ENCODE measurements around the gene TCEANC2.
"Not testable (repeated sequence)": the region's sequence is repeated elsewhere in the genome, so short reads cannot be mapped to it uniquely, and the experiment has no call there.

TCEANC2 gene

DNA sequence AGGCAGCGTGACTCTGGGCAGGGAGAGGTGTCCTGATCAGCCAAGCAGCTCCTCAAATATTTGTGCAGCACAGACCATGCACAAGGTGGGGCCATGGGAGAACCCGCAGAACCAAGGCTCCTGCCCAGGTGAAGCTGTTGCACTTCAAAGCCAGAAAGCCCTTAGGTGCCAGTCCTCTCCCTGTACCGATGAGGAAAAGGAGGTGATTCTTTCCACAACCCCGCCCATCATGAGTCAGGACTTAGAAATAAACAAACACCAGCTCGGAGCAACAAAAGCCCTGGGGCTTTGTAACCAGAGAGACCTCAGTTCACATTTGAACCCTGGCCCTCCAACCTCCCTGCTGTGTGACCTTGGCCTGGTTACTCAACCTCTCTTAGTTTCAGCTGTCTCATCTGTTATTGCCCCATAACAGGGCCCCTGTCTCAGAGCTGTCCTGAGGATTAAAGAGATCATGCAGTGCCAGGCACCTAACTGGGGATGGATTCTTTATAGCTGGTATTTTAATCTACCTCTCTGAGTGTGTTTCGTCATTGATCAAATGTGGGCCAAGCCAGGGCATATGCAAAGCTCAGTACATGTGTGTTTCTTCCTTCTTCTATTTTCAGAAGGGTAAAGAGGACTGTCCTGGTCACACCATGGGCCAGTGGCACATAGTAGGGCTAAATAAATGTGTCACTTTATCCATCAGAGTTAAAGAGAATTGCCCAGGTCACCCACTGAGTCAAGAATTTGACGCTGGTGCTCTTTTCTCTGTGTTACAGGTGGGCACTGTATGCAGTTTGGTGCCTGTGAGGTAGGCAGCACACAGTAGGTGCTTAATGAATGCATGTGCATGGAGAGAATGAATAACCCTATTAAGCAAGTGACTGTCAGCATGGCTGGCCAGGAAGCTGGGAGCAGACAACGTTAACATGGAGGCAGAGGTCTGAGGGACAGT lies 36.8 kb upstream of the TCEANC2 start:
- DNase-seq (ENCODE audit: extremely low read depth, low read depth): peak; percentile 24
- no peak overlapping the region for H3K4me3 ChIP-seq (replicated peaks; ENCODE audit: low read depth, low read length)
- TF ChIP-seq, protein P1, sequence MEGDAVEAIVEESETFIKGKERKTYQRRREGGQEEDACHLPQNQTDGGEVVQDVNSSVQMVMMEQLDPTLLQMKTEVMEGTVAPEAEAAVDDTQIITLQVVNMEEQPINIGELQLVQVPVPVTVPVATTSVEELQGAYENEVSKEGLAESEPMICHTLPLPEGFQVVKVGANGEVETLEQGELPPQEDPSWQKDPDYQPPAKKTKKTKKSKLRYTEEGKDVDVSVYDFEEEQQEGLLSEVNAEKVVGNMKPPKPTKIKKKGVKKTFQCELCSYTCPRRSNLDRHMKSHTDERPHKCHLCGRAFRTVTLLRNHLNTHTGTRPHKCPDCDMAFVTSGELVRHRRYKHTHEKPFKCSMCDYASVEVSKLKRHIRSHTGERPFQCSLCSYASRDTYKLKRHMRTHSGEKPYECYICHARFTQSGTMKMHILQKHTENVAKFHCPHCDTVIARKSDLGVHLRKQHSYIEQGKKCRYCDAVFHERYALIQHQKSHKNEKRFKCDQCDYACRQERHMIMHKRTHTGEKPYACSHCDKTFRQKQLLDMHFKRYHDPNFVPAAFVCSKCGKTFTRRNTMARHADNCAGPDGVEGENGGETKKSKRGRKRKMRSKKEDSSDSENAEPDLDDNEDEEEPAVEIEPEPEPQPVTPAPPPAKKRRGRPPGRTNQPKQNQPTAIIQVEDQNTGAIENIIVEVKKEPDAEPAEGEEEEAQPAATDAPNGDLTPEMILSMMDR (IDR thresholded peaks at IDR 0.05; ENCODE audit: low read depth, low read length, missing control alignments): no peak

- DNase-seq (ENCODE audit: extremely low read depth, low read depth): no peak
- no peak within 1 kb of the TSS for H3K4me3 ChIP-seq (replicated peaks; ENCODE audit: low read depth, low read length)
- TF ChIP-seq, protein P1 (IDR thresholded peaks at IDR 0.05; ENCODE audit: low read depth, low read length, missing control alignments): no peak
Measured at GRCh38 chr1:54017979-54018378, 35.4 kb upstream of the TCEANC2 start, which contains the start of gene LDLRAD1. LDLRAD1 (minus strand) TSS chr1:54018186; CDS start chr1:54018112, 74 bp downstream.

- H3K4me3 ChIP-seq (replicated peaks; ENCODE audit: low read depth, low read length): no peak overlapping the region
- TF ChIP-seq, protein P1 (IDR thresholded peaks at IDR 0.05; ENCODE audit: low read depth, low read length, missing control alignments): no peak
- DNase-seq (ENCODE audit: extremely low read depth, low read depth): no peak
Measured at GRCh38 chr1:54018635-54019034, 34.8 kb upstream of the TCEANC2 start.

GRCh38 chr1:54019562-54020176 lies 33.7 kb upstream of the TCEANC2 start:
- not testable (repeated sequence) for DNase-seq (ENCODE audit: extremely low read depth, low read depth); H3K4me3 ChIP-seq (replicated peaks; ENCODE audit: low read depth, low read length)

GRCh38 chr1:54024358-54024757 lies 29.1 kb upstream of the TCEANC2 start:
- DNase-seq (ENCODE audit: extremely low read depth, low read depth): no peak
- H3K4me3 ChIP-seq (replicated peaks; ENCODE audit: low read depth, low read length): no peak overlapping the region
- TF ChIP-seq, protein P1 (IDR thresholded peaks at IDR 0.05; ENCODE audit: low read depth, low read length, missing control alignments): no peak

DNA sequence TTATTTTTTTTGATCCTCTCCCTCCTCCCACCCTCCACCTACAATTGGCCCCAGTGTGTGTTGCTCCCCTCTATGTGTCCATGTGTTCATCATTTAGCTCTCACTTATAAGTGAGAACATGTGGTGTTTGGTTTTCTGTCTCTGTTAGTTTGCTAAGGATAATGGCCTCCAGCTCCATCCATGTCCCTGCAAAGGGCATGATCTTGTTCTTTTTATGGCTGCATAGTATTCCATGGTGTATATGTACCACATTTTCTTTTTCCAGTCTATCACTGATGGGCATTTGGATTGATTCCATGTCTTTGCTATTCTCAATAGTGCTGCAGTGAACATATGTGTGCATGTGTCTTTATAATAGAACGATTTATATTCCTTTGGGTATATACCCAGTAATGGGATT lies 28.6 kb upstream of the TCEANC2 start:
- H3K4me3 ChIP-seq (replicated peaks; ENCODE audit: low read depth, low read length); DNase-seq (ENCODE audit: extremely low read depth, low read depth): not testable (repeated sequence)

DNA sequence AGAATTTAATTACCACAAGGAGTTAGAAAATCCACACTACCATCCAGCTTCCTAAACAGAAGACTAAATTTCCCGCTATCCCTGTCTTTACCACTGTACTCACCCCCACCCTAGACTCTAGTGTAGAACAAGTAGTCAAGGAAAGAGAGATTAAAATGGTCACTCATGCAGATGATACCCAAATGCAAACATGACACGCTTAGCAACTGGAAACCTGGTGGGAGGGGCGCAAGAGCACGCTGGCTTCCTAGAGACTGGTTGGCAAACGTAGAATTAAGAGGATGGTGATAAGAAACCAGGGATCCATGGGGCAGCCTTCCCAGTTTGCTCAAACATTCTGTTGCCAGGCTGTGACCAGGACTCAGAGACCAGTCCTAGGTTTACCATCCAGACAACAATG lies 25.6 kb upstream of the TCEANC2 start:
- no peak for DNase-seq (ENCODE audit: extremely low read depth, low read depth)
- H3K4me3 ChIP-seq (replicated peaks; ENCODE audit: low read depth, low read length): no peak overlapping the region
- TF ChIP-seq, protein P1 (IDR thresholded peaks at IDR 0.05; ENCODE audit: low read depth, low read length, missing control alignments): no peak

Data from HFF-Myc (cell line).